Ishikawa (cell line): ENCODE measurements around the gene ARHGAP40.

Experiments
- CEBPB ChIP-seq: IDR thresholded peaks from 2 replicates; pipeline ENCODE4 v1.6.1; 2012
- CREB1 ChIP-seq: IDR thresholded peaks from 2 replicates; pipeline ENCODE4 v1.6.1; 2012; ENCODE audit warnings: low read depth
- EGR1 ChIP-seq: IDR thresholded peaks from 2 replicates; pipeline ENCODE4 v1.6.1; 2012
- EP300 ChIP-seq: IDR thresholded peaks from 2 replicates; pipeline ENCODE4 v1.6.1; 2012; ENCODE audit warnings: borderline replicate concordance
- FOXM1 ChIP-seq: IDR thresholded peaks from 2 replicates; pipeline ENCODE4 v1.6.1; 2012; ENCODE audit warnings: low read depth, borderline replicate concordance
- MAX ChIP-seq: IDR thresholded peaks from 2 replicates; pipeline ENCODE4 v1.6.1; 2012
- NFIC ChIP-seq: IDR thresholded peaks from 2 replicates; pipeline ENCODE4 v1.6.1; 2012
- RAD21 ChIP-seq: IDR thresholded peaks from 2 replicates; pipeline ENCODE4 v1.6.1; 2012; ENCODE audit warnings: low read depth
- REST ChIP-seq: IDR thresholded peaks from 2 replicates; pipeline ENCODE4 v1.6.1; 2012; ENCODE audit warnings: low read depth, mild to moderate bottlenecking
- TAF1 ChIP-seq: IDR thresholded peaks from 2 replicates; pipeline ENCODE4 v1.6.1; 2012; ENCODE audit warnings: low read depth, mild to moderate bottlenecking
- TCF12 ChIP-seq: IDR thresholded peaks from 2 replicates; pipeline ENCODE4 v1.6.1; 2012; ENCODE audit warnings: low read depth
- TEAD4 ChIP-seq: IDR thresholded peaks from 2 replicates; pipeline ENCODE4 v1.6.1; 2012
- USF1 ChIP-seq: IDR thresholded peaks from 2 replicates; pipeline ENCODE4 v1.6.1; 2012
- YY1 ChIP-seq: IDR thresholded peaks from 2 replicates; pipeline ENCODE4 v1.6.1; 2012; ENCODE audit warnings: low read depth
- ZBTB7A ChIP-seq: IDR thresholded peaks from 2 replicates; pipeline ENCODE4 v1.6.1; 2012; ENCODE audit warnings: low read depth

Gene ARHGAP40

GRCh38 chr20:38609815-38610214, 8.2 kb downstream of the ARHGAP40 start:
- TF ChIP-seq REST: no peak
- no peak for TF ChIP-seq EGR1
- TF ChIP-seq YY1: no peak
- no peak for TF ChIP-seq CREB1
- no peak for TF ChIP-seq TAF1
- no peak for TF ChIP-seq TEAD4
- no peak for TF ChIP-seq USF1
- no peak for TF ChIP-seq RAD21
- no peak for TF ChIP-seq TCF12
- TF ChIP-seq MAX: no peak
- TF ChIP-seq EP300: no peak
- no peak for TF ChIP-seq FOXM1
- no peak for TF ChIP-seq ZBTB7A
- no peak for TF ChIP-seq NFIC
- TF ChIP-seq CEBPB: no peak

- TF ChIP-seq TCF12: no peak
- TF ChIP-seq FOXM1: no peak
- TF ChIP-seq YY1: no peak
Observed at GRCh38 chr20:38610521-38610920, 8.9 kb downstream of the ARHGAP40 start.

- TF ChIP-seq TCF12: no peak
- no peak for TF ChIP-seq YY1
- no peak for TF ChIP-seq EP300
- TF ChIP-seq MAX: no peak
- no peak for TF ChIP-seq ZBTB7A
- TF ChIP-seq CEBPB: no peak
- no peak for TF ChIP-seq USF1
- TF ChIP-seq RAD21: no peak
- no peak for TF ChIP-seq FOXM1
- no peak for TF ChIP-seq TAF1
Observed at GRCh38 chr20:38612751-38613515, 11.3 kb downstream of the ARHGAP40 start.

- no peak for TF ChIP-seq TEAD4
- no peak for TF ChIP-seq TAF1
- no peak for TF ChIP-seq NFIC
- TF ChIP-seq REST: no peak
- TF ChIP-seq TCF12: no peak
- TF ChIP-seq YY1: no peak
- no peak for TF ChIP-seq EGR1
- TF ChIP-seq CREB1: no peak
- TF ChIP-seq ZBTB7A: no peak
- no peak for TF ChIP-seq FOXM1
- no peak for TF ChIP-seq RAD21
- no peak for TF ChIP-seq CEBPB
- TF ChIP-seq EP300: no peak
Observed at GRCh38 chr20:38615283-38615682, 13.7 kb downstream of the ARHGAP40 start.

- TF ChIP-seq CEBPB (no peak), YY1 (no peak), CREB1 (no peak), EP300 (no peak), TEAD4 (no peak), TAF1 (no peak), USF1 (no peak), TCF12 (no peak), NFIC (no peak), RAD21 (no peak), FOXM1 (no peak), REST (no peak), EGR1 (no peak), ZBTB7A (no peak), MAX (no peak)
Observed at GRCh38 chr20:38616457-38616856, 14.8 kb downstream of the ARHGAP40 start.
